ENCODE data around the gene PIK3R5.
"Not testable (repeated sequence)": the region's sequence is repeated elsewhere in the genome, so short reads cannot be mapped to it uniquely, and the experiment has no call there.

PIK3R5 gene

GRCh38 chr17:8894202-8894671 is 71.3 kb downstream of the PIK3R5 start:
- no peak for FAIRE-seq

DNA sequence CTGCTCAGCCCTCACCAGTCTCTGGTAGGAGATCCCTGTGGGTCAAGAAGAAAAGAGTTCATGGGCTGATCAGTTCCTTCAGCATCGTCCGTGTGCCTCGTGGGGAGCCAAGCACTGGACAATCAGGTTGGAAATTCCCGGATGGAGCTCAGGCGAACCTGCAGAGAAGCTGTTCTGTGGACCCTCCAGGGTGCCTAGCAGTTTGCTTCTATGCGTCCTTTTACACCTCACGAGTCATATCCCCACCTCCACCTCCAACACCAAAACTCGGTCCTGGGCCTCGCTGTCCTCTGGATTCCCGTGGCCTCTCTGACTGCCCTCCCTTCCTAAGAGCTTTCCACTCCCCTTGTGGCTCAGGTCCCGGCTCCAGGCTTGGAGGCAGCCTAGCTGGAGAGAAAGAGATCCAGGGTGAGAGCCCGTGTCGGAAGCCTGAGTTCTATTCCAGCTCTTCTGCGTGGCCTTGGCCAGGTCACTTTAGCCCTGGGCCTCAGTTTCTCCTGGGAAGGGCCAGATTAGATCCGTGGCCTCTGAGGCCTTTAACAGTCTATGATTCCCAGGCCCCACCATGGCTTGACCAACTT is 71.8 kb downstream of the PIK3R5 start:
- FAIRE-seq, result no peak

DNA sequence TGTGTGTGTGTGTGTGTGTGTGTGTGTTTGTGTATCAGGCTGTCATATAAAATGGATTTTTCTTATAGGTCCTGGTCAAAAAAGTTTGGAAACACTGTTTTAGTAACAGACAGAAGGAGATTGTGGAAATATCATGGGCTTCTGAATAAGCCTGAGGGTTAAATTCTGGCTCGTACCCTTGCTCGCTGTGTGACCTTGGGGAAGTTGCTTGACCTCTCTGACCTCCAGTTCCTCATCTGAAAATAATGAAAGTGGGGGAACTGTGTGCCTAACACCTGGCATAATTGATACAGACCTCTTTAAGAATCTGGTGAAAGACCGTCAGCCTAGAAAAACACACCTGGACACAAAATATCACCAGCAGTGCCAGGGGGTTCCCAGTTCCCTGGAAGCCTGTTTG is 72.4 kb downstream of the PIK3R5 start:
- no peak for FAIRE-seq

DNA sequence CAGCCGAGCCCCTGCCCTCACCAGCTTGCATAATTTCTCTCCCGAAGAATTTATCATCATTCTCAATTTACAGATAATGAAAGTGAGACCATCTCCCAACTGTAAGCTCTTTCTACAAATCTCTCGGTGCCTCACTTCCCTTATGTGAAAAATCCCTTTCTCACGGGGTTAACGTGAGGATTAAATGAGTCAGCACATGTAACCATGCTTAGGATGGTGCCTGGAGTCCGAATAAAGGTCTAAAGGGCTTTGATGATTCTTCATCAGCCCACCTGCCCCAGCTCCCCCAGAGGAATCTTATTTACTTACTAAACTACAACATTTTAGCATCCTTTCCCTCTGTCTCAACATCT is 73.2 kb downstream of the PIK3R5 start:
- FAIRE-seq, result no peak

DNA sequence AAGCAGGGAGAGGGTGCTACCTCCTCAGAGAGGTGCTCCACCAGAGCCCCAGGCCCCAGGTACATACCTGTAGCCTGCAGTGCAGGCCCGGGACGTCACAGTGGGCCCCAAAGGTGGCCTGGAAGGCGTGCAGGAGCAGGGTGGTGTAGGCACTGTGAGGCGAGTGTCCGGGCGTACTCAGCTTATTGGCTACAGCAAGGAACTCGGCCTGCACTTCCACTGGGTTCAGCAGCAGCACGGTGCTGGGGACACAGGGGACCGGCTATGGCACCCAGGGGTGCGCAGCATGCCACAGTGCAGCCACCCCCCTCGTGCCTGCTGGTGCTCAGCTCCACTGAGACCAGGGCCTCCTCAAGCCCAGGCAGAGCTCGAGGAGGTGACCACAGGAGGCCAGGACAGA is 74.8 kb downstream of the PIK3R5 start:
- no peak for FAIRE-seq

DNA sequence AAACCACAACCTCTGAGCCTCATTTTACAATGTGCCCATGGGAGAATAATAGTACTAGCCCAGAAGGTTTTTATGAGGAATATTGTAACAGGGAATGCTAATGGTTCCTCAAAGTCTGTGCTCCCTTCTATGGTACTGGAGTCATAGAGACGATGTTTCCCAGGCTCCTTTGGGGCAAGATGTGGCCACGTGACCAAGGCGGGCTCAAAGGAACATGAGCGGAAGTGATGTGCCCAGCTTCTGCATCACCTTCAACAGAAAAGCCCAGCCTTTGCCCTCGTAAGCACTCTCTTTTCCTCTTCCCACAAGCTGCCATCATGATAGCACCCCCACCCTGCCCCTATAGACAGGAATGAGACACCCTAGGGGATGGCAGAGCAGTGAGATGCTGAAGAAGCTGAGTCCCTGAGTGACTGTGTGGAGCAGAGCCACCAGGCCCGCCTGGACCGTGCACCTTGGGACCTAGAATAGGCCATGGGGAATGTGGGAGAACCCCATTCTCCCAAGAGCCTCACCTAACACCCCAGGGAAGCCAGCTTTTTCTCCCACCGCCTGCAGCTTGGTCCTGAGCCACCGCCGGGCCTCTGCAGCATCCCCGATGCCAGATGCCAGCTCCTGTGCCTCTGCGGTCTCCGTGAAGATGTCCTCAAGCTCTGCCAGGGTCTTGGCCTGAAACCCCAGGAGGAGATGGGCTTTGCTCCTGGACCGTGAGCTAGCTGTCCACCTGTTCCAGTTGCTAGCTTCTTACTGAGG is 75.9 kb downstream of the PIK3R5 start:
- FAIRE-seq, result no peak

DNA sequence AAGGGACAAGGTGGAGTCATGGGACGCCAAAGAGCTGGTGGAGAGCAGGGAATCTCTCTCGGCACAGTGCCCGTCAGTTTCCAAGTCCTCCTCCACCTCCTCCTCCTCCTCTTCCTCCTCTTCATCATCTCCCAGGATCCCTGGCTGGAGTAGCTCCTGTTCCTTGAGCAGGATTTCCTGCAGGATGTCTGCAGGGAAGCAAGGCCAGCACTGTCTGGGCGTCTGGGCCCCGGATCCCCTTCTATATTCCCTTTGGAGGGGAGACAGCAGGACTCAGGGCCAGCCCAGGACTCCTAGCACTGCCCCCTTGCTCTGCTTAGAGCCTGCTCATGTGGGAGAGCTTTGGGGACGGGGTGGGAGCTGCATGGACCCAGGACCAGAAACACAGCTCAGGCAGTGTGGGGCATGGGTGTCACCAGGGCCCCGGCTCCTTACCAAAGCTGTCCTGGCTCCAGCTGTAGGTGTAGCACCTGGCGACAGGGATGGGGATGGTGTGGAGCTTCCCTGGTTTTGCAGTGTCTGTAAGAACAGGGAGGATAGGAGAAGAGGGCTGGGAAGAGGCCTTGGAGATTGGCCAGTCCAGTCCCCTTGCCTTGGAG is 76.7 kb downstream of the PIK3R5 start:
- FAIRE-seq, result no peak

- no peak for FAIRE-seq
Observed at GRCh38 chr17:8887834-8888703, 77.4 kb downstream of the PIK3R5 start.

DNA sequence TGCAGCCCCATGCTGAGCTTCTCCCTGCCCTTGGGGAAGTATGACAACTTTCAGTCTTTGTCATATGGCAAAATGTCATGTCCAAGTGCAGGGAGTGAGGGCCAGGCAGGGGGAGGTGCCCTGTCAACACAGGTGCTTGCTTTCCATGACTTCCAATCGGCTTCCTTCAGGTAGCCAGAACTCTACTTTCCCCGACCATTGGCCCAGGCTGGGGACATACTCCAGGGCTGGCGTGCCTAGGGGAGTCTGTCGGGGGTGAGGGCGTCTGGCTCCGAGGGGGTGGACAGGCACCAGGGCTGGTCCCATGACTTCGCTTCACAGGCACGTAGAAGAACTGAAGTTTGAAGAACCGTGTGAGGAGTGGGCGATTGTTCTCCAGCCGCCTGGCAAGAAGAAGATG is 78.2 kb downstream of the PIK3R5 start:
- no peak for FAIRE-seq

DNA sequence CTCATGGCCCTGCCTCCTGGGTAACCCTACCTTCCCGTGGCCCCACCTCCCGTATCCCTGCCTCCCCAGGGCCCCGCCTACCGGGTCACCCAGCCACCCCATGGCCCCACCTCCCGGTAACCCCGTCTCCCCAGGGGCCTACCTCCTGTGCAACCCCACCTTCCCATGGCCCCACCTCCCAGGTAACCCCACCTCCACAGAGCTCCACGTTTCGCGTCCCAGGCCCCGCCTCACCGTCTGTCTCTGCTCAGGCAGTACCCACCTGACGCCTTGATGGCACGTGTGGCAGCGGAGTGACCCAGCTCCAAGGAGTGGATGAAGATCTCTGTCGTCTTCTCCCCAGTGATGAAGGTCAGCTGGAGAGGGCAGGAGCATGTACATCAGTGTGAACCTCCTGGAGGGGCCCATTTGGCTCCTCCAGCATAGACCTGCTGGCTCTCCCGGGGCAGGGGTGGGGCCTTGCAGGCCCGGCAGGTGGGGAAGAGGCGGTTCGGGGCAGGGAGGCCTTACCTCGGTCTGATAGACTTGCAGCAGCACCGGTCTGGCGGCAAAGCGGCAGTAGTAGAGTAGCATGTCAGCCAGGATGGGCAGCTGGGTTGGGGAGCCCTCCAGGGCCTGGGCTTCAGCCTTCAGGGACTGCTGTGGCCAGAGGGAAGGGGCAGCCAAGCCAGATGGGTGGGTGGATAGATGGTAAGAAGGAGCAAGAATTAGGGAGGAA is 79.4 kb downstream of the PIK3R5 start:
- no peak for FAIRE-seq

- FAIRE-seq, result not testable (repeated sequence)
Observed at GRCh38 chr17:8885163-8885966, 80.1 kb downstream of the PIK3R5 start.

DNA sequence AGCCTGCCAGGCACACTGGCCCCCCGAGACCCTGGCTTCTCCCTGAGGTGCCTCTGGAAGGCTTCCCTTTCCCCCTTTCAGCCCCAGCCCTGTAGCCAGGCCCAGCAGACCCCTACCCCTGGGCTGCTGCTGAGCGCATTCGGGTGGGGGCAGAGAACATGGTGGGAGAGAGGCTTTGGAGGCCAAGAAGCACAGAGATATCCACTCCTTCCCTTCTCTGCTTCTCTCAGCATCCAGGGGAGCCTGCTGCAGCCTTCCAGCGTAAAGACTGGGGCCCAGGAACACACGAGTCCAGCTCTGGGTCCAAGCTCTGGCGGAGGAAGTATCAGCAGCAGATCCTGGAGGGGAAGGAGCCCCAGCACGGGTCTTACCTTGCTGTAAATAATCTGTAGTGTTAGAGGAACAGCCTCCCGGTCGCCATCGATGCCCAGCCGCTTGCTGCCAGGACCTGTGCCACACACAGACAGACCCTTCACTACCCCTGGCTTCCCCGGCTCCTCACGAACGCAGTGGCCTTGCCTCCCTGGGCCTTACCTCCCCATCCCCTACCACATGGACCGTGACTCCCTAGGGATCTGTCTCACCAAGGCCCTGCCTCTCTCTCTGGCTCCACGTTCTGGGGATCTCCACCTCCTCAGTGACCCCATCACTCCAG is 81.0 kb downstream of the PIK3R5 start:
- no peak for FAIRE-seq

- no peak for FAIRE-seq
Observed at GRCh38 chr17:8883353-8883752, 82.2 kb downstream of the PIK3R5 start.

- FAIRE-seq, result no peak
Observed at GRCh38 chr17:8881606-8882005, 83.9 kb downstream of the PIK3R5 start.

- no peak for FAIRE-seq
Observed at GRCh38 chr17:8880466-8880865, 85.0 kb downstream of the PIK3R5 start.

GRCh38 chr17:8879410-8879809 is 86.1 kb downstream of the PIK3R5 start:
- no peak for FAIRE-seq

DNA sequence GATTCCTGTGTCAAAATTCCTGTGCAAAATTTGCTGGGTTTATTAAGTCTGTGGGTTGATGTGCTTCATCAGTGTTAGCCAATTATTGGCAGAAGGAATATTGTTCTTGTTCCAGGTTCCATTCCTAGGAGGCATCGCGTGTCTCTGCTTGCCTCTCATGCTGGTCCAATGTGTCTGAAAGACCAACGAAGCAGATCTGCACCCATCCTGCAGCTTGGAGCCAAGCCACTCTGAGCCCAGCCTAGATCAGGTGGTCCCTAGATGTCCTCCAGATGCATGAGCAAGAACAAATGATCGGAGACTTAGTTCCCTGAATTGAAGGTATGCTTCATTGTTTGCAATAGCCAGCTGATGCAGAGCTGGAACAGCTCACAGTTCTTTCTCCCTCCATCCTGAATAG is 87.5 kb downstream of the PIK3R5 start:
- no peak for FAIRE-seq

DNA sequence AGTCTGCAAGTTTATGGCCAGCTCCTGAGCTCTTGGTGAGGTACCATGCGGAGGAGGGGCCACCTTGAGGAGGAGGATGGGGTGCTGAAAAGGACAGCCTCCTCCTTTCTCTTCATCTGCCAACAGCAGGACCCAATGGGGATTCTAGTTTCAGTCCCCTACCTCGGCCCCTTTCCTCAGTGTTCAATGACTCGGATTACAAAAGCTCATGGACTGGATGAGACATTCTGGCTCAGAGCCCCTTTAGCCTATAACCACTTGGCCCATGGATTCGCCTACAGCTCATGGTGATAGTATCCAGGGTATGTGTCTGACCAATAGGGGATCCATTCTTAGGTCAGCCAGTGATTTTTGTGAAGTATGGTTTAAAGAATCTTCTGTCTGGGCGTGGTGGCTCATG is 89.5 kb downstream of the PIK3R5 start:
- FAIRE-seq, result no peak

DNA sequence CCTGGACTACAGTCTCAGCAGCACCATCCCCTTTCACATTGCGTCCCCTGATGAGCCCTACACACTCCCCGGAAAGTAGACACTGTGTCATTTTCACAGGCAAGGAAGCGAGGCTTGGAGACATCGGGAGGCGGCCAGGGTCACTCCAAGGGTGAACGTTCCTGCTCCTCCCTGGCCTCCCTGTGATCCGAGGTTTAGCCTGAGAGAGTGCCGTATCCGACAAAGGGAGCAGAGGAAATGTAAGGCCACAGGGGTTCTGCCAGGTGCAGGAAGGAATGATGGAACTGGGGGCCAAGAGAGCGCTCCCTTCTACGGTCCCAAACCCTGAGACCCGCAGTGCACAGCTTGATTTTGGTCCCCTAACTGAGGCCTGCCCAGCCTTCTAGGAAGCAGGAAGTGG is 90.1 kb downstream of the PIK3R5 start:
- FAIRE-seq, result no peak

GRCh38 chr17:8873801-8874715 is 91.4 kb downstream of the PIK3R5 start:
- no peak for FAIRE-seq
